GM12874 (cell line): ENCODE data around the gene PTPN13.

Experiments used
- TF ChIP-seq, protein P1 (sequence below): IDR thresholded peaks from 2 replicates; pipeline ENCODE4 v1.5.1; 2011; ENCODE audit warnings: low read depth, mild to moderate bottlenecking, control low read depth, low read length, moderate library complexity; ENCODE audit not compliant: insufficient read depth

Gene PTPN13

GRCh38 chr4:86683983-86684382 lies 89.9 kb downstream of the PTPN13 start:
- TF ChIP-seq, protein P1, sequence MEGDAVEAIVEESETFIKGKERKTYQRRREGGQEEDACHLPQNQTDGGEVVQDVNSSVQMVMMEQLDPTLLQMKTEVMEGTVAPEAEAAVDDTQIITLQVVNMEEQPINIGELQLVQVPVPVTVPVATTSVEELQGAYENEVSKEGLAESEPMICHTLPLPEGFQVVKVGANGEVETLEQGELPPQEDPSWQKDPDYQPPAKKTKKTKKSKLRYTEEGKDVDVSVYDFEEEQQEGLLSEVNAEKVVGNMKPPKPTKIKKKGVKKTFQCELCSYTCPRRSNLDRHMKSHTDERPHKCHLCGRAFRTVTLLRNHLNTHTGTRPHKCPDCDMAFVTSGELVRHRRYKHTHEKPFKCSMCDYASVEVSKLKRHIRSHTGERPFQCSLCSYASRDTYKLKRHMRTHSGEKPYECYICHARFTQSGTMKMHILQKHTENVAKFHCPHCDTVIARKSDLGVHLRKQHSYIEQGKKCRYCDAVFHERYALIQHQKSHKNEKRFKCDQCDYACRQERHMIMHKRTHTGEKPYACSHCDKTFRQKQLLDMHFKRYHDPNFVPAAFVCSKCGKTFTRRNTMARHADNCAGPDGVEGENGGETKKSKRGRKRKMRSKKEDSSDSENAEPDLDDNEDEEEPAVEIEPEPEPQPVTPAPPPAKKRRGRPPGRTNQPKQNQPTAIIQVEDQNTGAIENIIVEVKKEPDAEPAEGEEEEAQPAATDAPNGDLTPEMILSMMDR, result no peak

DNA sequence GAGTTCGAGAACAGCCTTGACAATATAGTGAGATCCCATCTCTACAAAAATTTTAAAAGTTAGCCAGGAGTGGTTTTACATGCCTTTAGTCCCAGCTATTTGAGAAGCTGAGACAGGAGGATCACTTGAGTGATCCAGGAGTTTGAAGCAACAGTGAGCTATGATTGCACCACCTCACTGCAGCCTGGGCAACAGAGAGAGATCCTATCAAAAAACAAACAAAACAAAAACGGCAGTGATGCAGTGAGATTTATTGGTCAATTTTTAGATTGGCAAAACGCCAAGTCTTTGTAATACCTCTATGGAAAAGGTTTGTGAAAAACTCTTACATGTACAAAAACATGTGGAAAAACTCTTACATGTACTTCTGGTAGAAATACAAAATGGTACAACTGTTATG lies 91.3 kb downstream of the PTPN13 start:
- TF ChIP-seq, protein P1, result no peak

GRCh38 chr4:86686741-86687140 lies 92.6 kb downstream of the PTPN13 start:
- TF ChIP-seq, protein P1, result no peak

DNA sequence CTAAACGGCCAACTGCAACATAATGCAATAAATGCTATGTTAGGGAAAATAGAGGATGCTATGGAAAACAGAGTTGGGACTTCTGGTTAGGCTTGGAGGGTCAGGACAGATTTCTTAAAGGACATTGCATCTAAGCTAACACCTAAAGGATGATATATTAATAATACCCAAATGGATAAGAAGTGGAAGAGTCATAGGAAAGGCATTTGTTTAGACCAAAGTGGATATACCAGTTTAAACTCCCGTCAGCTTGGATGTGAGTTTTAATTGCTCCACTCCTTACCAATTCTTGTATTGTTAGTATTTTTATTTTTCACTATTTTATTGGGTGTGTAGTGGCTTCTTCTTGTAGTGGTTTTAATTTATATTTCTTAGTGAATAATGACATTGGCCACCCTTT lies 93.9 kb downstream of the PTPN13 start:
- TF ChIP-seq, protein P1, result no peak

DNA sequence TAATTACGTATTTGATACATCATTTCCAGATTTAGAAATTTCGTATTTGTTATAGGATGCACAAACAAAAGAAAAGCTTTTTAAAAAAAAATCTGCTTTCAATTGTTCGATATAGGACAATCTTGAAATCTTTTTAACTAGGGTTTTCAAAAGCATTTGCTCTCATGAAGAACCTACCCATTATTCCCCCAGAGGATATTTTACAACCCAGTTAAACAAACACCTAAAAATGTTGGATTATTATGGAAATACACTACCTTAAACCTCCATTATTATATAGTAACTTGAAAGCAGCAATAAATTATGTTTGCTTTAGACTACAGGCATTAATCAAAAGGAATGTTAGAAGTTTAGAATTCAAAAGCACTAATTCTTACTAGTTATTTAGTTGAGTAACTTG lies 110.5 kb downstream of the PTPN13 start:
- TF ChIP-seq, protein P1, result no peak

GRCh38 chr4:86706923-86707597 lies 112.9 kb downstream of the PTPN13 start:
- TF ChIP-seq, protein P1, result no peak

- TF ChIP-seq, protein P1, result no peak
These were observed 123.5 kb downstream of the PTPN13 start for GRCh38 chr4:86717651-86718050.
